Mucosa of stomach (tissue), 1 donor: ENCODE results near the gene RIOK3.

ENCODE experiments used
- H3K27me3 ChIP-seq: one replicate; pipeline ENCODE4 v1.7.0; 2013; ENCODE audit warnings: mild to moderate bottlenecking, low read length; ENCODE audit not compliant: control insufficient read depth, insufficient read depth
- H3K36me3 ChIP-seq: one replicate; pipeline ENCODE4 v1.7.0; 2013; ENCODE audit warnings: low read length; ENCODE audit not compliant: control insufficient read depth, insufficient read depth
- H3K4me1 ChIP-seq: one replicate; pipeline ENCODE4 v1.7.0; 2013; ENCODE audit warnings: mild to moderate bottlenecking, low read length; ENCODE audit not compliant: control insufficient read depth, insufficient read depth
- H3K4me3 ChIP-seq: one replicate; pipeline ENCODE4 v1.7.0; 2013; ENCODE audit warnings: low read length
- H3K9ac ChIP-seq: one replicate; pipeline ENCODE4 v1.7.0; 2013; ENCODE audit warnings: mild to moderate bottlenecking, low read length, moderate library complexity
- H3K9me3 ChIP-seq: one replicate; pipeline ENCODE4 v1.7.0; 2013; ENCODE audit warnings: mild to moderate bottlenecking, low read length, moderate library complexity; ENCODE audit not compliant: control insufficient read depth
- donor health status: Pancreatic carcinoma.

Gene RIOK3

GRCh38 chr18:23433360-23433759 lies 19.7 kb upstream of the RIOK3 start:
- Histone ChIP-seq H3K36me3 (no peaks in the 10 kb centered on the region), H3K4me3 (no peak overlapping the region), H3K4me1 (no peaks in the 10 kb centered on the region), H3K9ac (no peak overlapping the region), H3K9me3 (no peaks in the 10 kb centered on the region), H3K27me3 (no peaks in the 10 kb centered on the region)

DNA sequence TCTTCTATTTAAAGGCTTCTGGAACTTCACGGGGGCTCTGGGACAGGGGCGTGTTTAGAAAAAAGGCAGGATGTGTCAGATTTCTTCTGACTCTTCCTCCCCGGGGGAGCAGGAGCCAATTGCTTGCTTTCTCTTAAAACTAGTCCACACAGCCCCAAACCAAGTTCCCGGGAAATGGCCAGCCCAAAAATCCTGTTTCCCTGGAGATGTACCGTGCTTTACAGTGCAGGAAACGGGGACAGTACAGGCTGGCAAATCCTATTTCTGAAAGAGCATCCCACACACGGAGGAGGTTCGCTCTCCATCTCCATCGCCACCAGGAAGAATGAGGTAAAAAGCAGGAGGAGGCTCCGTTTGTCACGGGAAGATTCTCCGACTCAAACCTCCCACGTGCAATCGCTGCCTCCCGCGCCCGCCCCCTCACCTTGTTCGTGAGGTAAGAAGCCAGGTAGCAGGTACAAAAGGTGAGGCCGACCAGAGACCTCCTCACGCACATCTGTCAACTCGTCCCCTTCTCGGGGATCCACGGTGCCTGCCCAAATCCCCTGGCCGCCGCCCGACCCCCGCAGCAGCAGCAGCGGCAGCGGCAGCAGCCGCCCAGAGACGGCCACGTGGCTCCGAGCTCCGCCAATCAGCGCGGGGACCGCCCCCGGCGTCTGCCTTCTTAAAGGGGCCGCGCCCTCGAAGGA lies 15.6 kb upstream of the RIOK3 start:
- Histone ChIP-seq H3K27me3 (no peaks in the 10 kb centered on the region), H3K36me3 (no peaks in the 10 kb centered on the region), H3K4me3 (peak overlapping the region; percentile 48), H3K9me3 (no peaks in the 10 kb centered on the region), H3K9ac (peak overlapping the region; percentile 59), H3K4me1 (peaks cover 4% of the 10 kb centered on the region)

DNA sequence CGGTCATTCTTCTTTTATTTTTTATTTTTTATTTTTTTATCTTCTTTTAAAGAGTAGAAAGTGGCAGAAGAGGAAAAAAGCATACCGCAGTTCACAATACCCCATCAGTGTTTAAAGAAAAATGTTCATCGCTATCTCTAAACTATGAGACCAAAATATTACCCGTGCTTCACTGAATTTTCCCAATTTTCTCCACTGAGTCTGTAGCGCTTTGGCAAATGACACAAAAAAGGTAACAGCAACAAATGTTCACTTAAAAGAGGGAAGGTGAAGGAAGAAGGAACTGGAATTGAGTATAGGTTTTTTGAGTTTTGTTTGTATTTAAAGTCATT lies 15.1 kb upstream of the RIOK3 start:
- peaks cover 4% of the 10 kb centered on the region for H3K4me1 ChIP-seq
- no peaks in the 10 kb centered on the region for H3K9me3 ChIP-seq
- no peak overlapping the region for H3K4me3 ChIP-seq
- H3K9ac ChIP-seq: no peak overlapping the region
- H3K27me3 ChIP-seq: no peaks in the 10 kb centered on the region
- H3K36me3 ChIP-seq: no peaks in the 10 kb centered on the region

DNA sequence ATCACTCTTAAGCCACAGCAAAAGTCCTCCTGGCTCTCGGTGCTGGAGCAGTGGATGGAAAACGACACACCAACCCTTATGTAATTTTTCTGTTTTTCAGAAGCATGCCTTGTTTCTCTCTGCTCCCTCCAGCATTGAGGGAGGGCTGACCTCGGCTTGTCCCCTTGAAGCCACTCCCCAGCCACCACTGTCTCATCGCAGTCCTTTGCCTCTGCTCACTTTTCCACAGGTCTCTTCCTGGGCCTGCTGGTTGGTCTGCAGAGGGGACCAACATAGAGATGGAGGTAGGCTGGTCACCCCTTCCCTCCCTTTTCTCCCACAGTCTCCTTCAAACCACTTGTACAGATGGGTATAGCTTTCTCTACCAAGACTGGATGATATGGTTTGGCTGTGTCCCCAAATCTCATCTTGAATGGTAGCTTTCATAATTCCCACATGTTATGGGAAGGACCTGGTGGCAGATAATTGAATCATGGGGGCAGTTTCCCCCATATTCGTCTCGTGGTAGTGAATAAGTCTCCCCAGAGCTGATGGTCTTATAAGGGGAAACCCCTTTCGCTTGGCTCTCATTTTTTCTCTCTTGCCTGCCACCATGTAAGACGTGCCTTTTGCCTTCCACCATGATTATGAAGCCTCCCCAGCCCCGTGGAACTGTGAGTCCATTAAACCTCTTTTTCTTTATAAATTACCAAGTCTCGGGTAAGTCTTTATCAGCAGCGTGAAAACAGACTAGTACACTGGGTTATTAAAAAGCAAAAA lies 14.3 kb upstream of the RIOK3 start:
- Histone ChIP-seq H3K9me3 (no peaks in the 10 kb centered on the region), H3K4me3 (no peak overlapping the region), H3K36me3 (no peaks in the 10 kb centered on the region), H3K4me1 (peaks cover 4% of the 10 kb centered on the region), H3K9ac (no peak overlapping the region), H3K27me3 (no peaks in the 10 kb centered on the region)

DNA sequence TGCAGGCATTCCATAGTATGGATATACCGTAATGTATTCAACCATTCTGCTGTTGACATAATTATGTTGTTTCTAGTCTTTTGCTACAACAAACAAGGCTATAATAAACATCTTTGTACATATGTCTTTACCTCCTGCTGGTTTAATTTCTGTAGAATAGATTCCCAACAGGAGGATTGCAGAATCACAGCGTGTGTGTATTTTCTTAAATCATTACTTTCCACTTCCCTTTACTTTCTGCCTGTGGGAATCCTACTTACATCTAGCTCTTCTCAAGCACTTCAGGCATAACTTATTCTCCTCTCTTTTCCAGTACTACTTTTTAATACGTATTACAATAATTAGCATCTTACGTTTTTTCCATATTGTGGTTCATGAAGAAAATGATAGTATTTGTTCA lies 13.0 kb upstream of the RIOK3 start:
- no peaks in the 10 kb centered on the region for H3K27me3 ChIP-seq
- no peaks in the 10 kb centered on the region for H3K36me3 ChIP-seq
- H3K9me3 ChIP-seq: no peaks in the 10 kb centered on the region
- H3K4me1 ChIP-seq: peaks cover 4% of the 10 kb centered on the region
- H3K9ac ChIP-seq: no peak overlapping the region
- no peak overlapping the region for H3K4me3 ChIP-seq

GRCh38 chr18:23442958-23443357 lies 10.1 kb upstream of the RIOK3 start:
- no peaks in the 10 kb centered on the region for H3K9me3 ChIP-seq
- no peak overlapping the region for H3K9ac ChIP-seq
- no peaks in the 10 kb centered on the region for H3K36me3 ChIP-seq
- no peak overlapping the region for H3K4me3 ChIP-seq
- H3K4me1 ChIP-seq: peaks cover 4% of the 10 kb centered on the region
- H3K27me3 ChIP-seq: no peaks in the 10 kb centered on the region

DNA sequence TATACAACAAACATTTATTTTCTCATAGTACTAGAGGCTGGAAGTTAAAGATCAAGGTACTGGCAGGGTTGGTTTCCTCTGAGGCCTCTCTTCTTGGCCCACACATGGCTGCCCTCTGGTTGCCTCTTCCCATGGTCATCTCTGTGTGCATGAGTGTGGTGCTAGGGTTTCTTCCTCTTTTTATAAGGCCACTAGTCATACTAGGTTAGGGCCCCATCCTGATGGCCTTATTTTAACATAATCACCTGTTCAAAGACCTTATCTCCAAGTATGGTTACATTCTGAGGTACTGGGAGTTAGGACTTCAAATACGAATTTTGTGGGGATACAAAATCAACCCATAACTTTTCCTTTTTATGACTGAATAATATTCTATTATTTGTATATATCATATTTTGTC lies 4.8 kb upstream of the RIOK3 start:
- H3K4me3 ChIP-seq: no peak overlapping the region
- H3K9ac ChIP-seq: no peak overlapping the region
- H3K9me3 ChIP-seq: no peaks in the 10 kb centered on the region
- no peaks in the 10 kb centered on the region for H3K27me3 ChIP-seq
- no peaks in the 10 kb centered on the region for H3K36me3 ChIP-seq
- H3K4me1 ChIP-seq: peaks cover 9% of the 10 kb centered on the region

- H3K9ac ChIP-seq: no peak overlapping the region
- no peaks in the 10 kb centered on the region for H3K9me3 ChIP-seq
- peaks cover 11% of the 10 kb centered on the region for H3K4me1 ChIP-seq
- no peak overlapping the region for H3K4me3 ChIP-seq
- H3K27me3 ChIP-seq: no peaks in the 10 kb centered on the region
- H3K36me3 ChIP-seq: no peaks in the 10 kb centered on the region
Measured at GRCh38 chr18:23450022-23450421, 3.1 kb upstream of the RIOK3 start.

- no peaks in the 10 kb centered on the region for H3K9me3 ChIP-seq
- no peaks in the 10 kb centered on the region for H3K36me3 ChIP-seq
Measured at GRCh38 chr18:23451011-23451410, 2.1 kb upstream of the RIOK3 start.

GRCh38 chr18:23451491-23451890 lies 1.6 kb upstream of the RIOK3 start:
- H3K4me1 ChIP-seq: peaks cover 14% of the 10 kb centered on the region
- no peaks in the 10 kb centered on the region for H3K27me3 ChIP-seq
- H3K36me3 ChIP-seq: no peaks in the 10 kb centered on the region
- H3K9me3 ChIP-seq: no peaks in the 10 kb centered on the region
- H3K4me3 ChIP-seq: no peak overlapping the region
- H3K9ac ChIP-seq: no peak overlapping the region

More at GRCh38 chr18:23451011-23451410, 2.1 kb upstream of the RIOK3 start:
- H3K4me3 ChIP-seq: no peak overlapping the region
- H3K9ac ChIP-seq: no peak overlapping the region
- H3K27me3 ChIP-seq: no peaks in the 10 kb centered on the region
- peaks cover 14% of the 10 kb centered on the region for H3K4me1 ChIP-seq

DNA sequence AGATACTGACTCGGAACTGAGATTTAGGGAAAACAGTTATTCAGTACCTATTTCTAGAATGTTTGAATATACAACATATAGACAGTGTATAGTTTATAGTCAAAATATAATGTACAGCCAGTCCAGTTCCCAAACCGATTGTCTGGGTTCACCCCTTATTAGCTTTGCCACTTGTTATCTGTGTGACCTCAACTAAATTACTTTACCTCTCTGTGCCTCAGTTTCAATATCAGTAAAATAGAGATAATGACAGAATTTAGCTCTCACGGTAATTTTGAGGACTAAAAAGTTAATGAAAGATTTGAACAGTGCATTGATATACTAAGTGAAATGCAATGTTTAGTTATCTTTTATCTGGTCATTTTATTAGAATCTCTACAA lies 750 bp upstream of the RIOK3 start:
- no peaks in the 10 kb centered on the region for H3K27me3 ChIP-seq
- peak overlapping the region; percentile 88 for H3K4me3 ChIP-seq
- H3K9me3 ChIP-seq: no peaks in the 10 kb centered on the region
- no peaks in the 10 kb centered on the region for H3K36me3 ChIP-seq
- peak overlapping the region; percentile 99 for H3K9ac ChIP-seq
- peaks cover 23% of the 10 kb centered on the region for H3K4me1 ChIP-seq

DNA sequence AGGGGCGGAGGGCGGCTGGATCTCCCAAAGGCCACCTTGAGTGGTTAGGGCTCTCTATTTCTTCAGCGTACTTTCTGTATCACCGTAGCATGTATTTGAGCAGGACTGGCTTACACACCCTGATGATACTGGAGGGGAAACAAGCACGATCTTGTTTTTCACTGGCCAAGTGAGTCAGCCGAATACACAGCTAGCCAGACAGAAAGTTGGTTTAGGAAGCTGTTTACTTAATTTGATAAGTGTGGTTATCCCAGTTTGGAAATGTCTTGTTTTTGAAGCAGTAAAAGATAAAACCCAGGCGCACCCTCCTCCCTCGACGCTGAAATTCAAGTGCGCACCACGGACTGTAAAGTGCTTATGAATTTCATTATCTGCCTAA lies 582 bp downstream of the RIOK3 start:
- H3K9ac ChIP-seq: peak overlapping the region; percentile 99
- peak overlapping the region; percentile 88 for H3K4me3 ChIP-seq
- H3K4me1 ChIP-seq: peaks cover 36% of the 10 kb centered on the region
- no peaks in the 10 kb centered on the region for H3K27me3 ChIP-seq
- H3K9me3 ChIP-seq: no peaks in the 10 kb centered on the region
- H3K36me3 ChIP-seq: no peaks in the 10 kb centered on the region
